HL-60 (cell line): ENCODE results near the gene MRPL49.

Source experiments
- DNase-seq, 2 experiments: peaks; one replicate each; pipeline ENCODE4 v3.0.0-alpha.2; 2010 to 2020; ENCODE audit warnings: low read depth in 1 of 2, low spot score in 1 of 2
- H3K27ac ChIP-seq: fragments of 250-450 bp; sonication (Bioruptor Pico); replicated peaks from 2 replicates; pipeline ENCODE4 v1.5.1; 2020; ENCODE audit warnings: mild to moderate bottlenecking, moderate library complexity
- H3K27me3 ChIP-seq: fragments of 250-450 bp; sonication (Bioruptor Pico); 2 replicates; pipeline ENCODE4 v1.5.1; 2021; ENCODE audit warnings: mild to moderate bottlenecking, moderate library complexity; ENCODE audit not compliant: insufficient read depth, poor library complexity, severe bottlenecking
- H3K4me3 ChIP-seq: replicated peaks from 2 replicates; pipeline ENCODE4 v1.5.1; 2011; ENCODE audit warnings: mild to moderate bottlenecking, control low read depth, low read length; ENCODE audit not compliant: insufficient read depth
- GABPA ChIP-seq: IDR thresholded peaks from 2 replicates; pipeline ENCODE4 v1.6.1; 2012; ENCODE audit warnings: low read depth
- POLR2AphosphoS5 ChIP-seq: IDR thresholded peaks from 2 replicates; pipeline ENCODE4 v1.6.1; 2012; ENCODE audit warnings: low read depth
- SPI1 ChIP-seq: IDR thresholded peaks from 2 replicates; pipeline ENCODE4 v1.6.1; 2012; ENCODE audit warnings: low read depth, mild to moderate bottlenecking, borderline replicate concordance
- TF ChIP-seq, protein P1 (sequence below): IDR thresholded peaks from 2 replicates; pipeline ENCODE4 v1.6.1; 2012; ENCODE audit warnings: low read depth; ENCODE audit not compliant: insufficient replicate concordance
- TF ChIP-seq, protein P2 (sequence below): IDR thresholded peaks from one replicate; pipeline ENCODE4 v1.5.1; 2011; ENCODE audit warnings: low read length, control low read depth, inconsistent platforms; ENCODE audit not compliant: insufficient read depth

The MRPL49 gene

DNA sequence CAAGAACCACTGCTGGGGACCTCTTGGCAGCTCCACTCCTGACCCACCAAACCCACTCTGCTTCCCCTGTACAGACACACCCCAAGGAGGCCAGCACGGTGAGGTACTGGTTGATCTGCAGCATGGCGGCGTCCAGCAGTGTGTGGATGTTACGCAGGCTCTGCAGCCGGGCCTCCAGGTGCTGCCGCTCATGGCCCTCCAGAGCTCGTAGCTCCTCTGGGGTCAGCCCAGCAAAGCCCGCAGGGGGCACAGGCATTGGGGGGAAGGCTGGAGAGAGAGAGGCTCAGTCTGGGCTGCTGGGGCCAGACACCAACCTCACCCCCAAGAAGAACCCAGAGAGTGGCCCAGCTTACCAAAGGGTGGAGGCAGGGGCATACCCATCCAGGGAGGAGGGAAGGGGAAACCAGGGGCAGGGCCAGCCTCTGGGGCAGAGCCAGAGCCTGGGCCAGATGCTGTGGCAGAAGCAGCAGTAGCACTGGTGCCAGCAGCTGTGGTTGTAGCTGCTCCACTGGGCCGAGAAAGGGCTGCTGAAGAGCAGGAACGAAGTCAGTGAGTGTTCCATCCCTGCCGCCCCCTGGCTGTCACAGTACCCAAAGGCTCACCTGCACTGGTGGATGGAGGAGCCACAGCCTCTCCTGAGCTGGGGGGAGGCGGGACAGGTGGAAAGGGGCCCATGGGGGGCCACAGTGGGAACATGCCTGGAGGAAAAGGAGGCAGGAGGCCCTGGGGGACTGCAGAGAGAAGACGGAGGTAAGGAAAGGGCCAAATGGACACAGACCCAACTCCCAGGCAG lies 7.7 kb downstream of the MRPL49 start:
- DNase-seq = no peak
- no peak for TF ChIP-seq SPI1
- TF ChIP-seq, protein P1, sequence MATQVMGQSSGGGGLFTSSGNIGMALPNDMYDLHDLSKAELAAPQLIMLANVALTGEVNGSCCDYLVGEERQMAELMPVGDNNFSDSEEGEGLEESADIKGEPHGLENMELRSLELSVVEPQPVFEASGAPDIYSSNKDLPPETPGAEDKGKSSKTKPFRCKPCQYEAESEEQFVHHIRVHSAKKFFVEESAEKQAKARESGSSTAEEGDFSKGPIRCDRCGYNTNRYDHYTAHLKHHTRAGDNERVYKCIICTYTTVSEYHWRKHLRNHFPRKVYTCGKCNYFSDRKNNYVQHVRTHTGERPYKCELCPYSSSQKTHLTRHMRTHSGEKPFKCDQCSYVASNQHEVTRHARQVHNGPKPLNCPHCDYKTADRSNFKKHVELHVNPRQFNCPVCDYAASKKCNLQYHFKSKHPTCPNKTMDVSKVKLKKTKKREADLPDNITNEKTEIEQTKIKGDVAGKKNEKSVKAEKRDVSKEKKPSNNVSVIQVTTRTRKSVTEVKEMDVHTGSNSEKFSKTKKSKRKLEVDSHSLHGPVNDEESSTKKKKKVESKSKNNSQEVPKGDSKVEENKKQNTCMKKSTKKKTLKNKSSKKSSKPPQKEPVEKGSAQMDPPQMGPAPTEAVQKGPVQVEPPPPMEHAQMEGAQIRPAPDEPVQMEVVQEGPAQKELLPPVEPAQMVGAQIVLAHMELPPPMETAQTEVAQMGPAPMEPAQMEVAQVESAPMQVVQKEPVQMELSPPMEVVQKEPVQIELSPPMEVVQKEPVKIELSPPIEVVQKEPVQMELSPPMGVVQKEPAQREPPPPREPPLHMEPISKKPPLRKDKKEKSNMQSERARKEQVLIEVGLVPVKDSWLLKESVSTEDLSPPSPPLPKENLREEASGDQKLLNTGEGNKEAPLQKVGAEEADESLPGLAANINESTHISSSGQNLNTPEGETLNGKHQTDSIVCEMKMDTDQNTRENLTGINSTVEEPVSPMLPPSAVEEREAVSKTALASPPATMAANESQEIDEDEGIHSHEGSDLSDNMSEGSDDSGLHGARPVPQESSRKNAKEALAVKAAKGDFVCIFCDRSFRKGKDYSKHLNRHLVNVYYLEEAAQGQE = no peak
- TF ChIP-seq, protein P2, sequence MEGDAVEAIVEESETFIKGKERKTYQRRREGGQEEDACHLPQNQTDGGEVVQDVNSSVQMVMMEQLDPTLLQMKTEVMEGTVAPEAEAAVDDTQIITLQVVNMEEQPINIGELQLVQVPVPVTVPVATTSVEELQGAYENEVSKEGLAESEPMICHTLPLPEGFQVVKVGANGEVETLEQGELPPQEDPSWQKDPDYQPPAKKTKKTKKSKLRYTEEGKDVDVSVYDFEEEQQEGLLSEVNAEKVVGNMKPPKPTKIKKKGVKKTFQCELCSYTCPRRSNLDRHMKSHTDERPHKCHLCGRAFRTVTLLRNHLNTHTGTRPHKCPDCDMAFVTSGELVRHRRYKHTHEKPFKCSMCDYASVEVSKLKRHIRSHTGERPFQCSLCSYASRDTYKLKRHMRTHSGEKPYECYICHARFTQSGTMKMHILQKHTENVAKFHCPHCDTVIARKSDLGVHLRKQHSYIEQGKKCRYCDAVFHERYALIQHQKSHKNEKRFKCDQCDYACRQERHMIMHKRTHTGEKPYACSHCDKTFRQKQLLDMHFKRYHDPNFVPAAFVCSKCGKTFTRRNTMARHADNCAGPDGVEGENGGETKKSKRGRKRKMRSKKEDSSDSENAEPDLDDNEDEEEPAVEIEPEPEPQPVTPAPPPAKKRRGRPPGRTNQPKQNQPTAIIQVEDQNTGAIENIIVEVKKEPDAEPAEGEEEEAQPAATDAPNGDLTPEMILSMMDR = no peak
- TF ChIP-seq GABPA = no peak
- no peak for TF ChIP-seq POLR2AphosphoS5
- Histone ChIP-seq H3K27me3 (no peaks in the 10 kb centered on the region), H3K4me3 (no peak overlapping the region), H3K27ac (no peak overlapping the region)

DNA sequence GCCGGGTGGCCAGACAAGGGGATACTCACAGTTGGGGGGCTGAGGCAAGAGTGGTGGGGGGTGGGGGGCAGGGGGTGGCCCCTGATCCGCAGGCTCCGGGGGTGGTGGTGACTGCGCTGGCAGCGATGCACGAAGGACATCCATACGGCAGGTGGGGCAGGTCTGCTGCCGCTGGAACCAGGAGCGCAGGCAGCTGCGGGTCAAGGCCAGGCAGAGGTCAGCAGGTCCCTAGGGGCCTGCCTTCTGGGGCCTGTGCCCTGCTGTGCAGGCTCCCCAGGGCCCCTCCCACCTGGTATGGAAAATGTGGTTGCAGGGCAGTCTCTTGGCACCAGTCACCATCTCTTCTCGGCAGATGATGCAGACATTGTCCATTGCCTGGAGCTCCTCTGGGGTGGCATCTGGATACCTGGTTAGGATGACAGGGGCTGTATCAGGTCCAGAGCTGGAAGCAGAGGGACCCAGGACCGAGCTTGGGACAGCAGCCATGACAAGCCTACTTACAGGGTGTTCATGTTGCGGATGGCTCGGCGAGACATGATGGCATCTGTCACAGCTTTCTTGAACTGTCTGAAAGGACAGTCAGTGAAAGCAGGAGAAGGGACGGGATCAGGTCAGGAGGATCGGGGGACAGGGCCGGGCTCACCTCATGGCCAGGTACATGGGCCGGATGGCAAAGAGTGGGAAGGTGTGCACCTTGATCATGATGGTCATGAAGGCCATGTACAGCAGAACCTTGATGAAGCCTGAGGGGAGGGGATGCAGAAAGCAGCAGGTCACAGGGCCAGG lies 8.7 kb downstream of the MRPL49 start:
- TF ChIP-seq GABPA (no peak), POLR2AphosphoS5 (no peak), SPI1 (no peak)
- TF ChIP-seq, protein P2 = no peak
- TF ChIP-seq, protein P1 = no peak
- Histone ChIP-seq H3K27me3 (no peaks in the 10 kb centered on the region), H3K27ac (no peak overlapping the region), H3K4me3 (no peak overlapping the region)
- DNase-seq = no peak

DNA sequence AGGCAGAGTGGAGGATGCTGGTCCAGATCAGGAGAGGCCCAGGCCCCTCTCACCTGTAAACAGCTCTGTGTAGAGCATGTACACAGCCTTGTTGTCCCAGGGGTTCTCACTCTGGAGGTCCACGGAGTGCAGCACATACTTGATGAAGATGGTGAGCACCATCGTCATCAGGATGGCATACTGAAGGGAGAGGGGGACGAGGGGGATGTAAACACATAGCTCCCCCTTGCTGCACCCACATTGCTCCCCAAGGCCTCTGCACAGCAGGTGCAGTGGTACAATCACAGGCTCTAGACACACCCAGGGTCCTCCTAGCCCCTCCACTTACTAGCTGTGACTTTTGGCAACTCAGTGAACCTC lies 9.3 kb downstream of the MRPL49 start:
- Histone ChIP-seq H3K27me3 (no peaks in the 10 kb centered on the region), H3K27ac (no peak overlapping the region), H3K4me3 (no peak overlapping the region)
- no peak for DNase-seq
- TF ChIP-seq POLR2AphosphoS5 (no peak), SPI1 (no peak), GABPA (no peak)
- TF ChIP-seq, protein P1 = no peak
- TF ChIP-seq, protein P2 = no peak
